Right lung (tissue), 5 donors: ENCODE results near the gene NFATC1. TPM values are rescaled to one million over a fixed set of nuclear protein-coding genes. Genes with fewer than 3 reads are reported as not detected.
"Not testable (repeated sequence)": the region's sequence is repeated elsewhere in the genome, so short reads cannot be mapped to it uniquely, and the experiment has no call there.

Experiments used
- DNase-seq, 2 donors: peaks; one replicate each; pipeline ENCODE4 v3.0.0-alpha.2; 2013
- polyA plus RNA-seq, 5 donors: library from polyadenylated mRNA; unstranded; fragments of 120-200 nt; gene quantifications; one replicate each; pipeline versions ENCODE4 v1.2.1 to v1.2.3, GENCODE V29; 2013; ENCODE audit warnings: inconsistent platforms in 1 of 5, low replicate concordance in 1 of 5; ENCODE audit not compliant: insufficient read length in 5 of 5, insufficient read depth in 1 of 5

NFATC1 gene
- polyA plus RNA-seq, 5 donors: 5.6 to 8.0 (median 6.9) TPM

- no peak for DNase-seq
Measured at GRCh38 chr18:79472176-79472575, 76.4 kb downstream of the NFATC1 start.

GRCh38 chr18:79472946-79473345 is 77.2 kb downstream of the NFATC1 start:
- no peak for DNase-seq

DNA sequence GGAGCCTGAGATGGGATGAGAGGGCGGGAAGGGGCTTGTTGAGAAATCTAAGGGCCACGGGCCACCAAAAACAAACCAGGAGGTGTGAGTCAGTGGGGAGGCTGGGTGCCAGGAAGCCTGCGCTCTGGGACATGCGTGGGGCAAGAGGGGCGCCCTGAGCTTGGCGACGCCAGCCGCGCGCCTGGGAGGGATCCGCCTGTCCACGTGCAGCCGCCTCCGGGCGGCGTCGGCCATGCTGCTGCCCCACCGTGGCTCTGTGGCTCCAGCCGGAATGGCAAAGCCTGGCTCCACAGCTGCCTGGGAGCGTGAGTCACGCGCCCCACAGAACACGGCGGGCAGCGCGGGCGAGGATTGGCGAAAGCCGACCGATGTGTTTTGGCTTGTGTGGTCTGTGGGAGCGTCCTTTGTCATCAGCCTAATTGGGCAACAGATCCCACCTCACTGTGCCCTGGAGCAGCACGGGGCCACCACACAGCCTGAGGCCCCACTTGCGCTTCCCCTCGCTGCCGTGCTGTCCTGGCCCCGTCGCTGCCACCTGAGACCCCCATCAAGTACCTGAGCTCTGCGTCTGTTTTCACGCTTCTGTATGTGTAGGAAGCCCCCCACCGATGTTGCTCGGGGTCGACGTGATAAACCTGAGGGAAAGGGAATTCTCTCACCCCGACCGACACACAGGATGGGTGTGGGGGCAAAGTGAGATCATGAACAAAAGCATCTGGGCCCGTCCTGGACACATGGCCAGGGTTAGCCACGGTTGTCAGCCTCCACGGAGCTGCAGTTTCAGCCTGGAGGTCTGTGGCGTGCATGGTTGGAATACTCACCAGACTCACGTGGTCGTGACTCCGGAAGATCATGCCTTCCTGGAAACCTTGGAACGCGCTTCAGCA is 80.5 kb downstream of the NFATC1 start:
- DNase-seq: no peak

- no peak for DNase-seq
Measured at GRCh38 chr18:79476918-79477571, 81.3 kb downstream of the NFATC1 start.

DNA sequence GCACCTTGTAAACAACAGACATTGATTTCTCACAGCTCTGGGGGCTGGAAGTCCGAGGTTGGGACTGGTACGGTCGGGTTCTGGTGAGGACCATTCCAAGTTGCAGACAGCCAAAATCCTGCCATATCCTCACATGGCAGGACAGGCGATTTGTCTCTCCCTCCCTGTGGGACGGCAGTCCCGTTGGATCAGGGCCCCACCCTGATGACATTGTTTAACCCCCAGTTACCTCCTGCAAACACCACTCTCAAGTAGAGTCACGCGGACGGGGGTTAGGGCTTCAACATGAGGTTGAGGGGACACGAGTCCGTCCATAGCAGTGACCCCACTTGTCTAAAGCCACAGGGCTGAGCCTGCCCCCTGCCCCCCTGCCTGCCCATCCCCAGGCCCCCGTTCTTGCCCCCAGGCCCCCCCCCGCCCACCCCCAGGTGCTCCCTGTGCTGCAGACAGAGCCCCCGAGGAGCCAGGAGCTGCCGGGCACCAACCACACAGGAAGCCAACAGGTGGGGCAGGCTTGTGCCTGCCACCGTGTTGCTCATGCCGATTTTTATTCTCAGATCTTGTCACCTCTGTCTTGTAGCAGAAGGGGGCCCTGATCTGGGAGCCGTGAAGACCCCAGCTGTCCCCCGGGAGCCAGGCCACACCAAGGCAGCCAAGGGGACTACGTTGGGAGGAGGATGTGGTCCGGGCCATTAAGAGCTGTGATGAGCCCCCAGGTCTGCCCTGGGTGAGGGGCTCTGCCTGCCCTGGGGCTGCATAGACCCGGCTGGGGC is 82.2 kb downstream of the NFATC1 start:
- no peak for DNase-seq

- no peak for DNase-seq
Measured at GRCh38 chr18:79478484-79479115, 82.9 kb downstream of the NFATC1 start.

GRCh38 chr18:79479116-79479760 is 83.5 kb downstream of the NFATC1 start:
- DNase-seq: no peak

- DNase-seq: no peak
Measured at GRCh38 chr18:79479761-79480161, 84.0 kb downstream of the NFATC1 start.

DNA sequence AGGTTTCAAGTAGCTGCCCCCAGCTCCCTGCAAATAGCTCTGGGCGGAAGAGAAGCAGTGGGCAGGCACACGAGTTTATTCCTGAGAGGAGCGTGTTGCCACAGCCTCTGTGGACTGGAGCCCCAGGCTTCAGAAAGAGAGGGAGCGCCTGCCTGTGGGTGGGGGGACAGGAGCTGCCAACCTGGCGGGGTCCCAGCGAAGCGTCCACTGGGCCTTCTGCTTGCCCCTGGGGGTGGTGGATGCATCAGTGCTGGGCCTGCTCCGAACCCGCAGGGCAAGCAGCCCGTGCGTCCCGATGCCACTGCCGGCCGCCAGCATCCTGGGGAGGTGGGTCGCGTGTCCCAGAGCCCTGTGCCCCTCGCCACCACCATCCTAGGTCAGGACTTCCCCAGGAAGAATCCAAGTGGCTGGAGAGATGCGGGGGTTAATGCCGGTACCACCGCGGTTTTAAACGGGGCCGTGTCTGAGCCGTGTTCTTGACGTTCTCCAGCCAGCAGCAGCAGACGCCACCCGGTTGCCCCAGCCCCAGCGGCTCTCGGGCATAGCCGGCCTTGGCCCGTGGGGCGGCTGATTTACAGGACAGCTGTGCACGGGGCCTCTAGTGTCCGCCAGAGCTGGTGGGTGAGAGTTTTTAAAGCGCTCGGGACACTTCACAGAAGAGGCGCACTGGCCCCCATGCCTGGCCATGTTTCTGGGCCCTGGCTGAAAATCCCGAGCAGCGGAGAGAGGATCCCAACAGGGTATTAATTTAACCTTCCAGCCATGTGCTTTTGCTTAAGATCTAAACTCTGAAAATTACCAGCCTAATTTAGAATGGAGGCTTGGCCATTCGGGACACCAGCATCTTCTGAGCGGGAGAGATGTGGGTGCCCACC is 84.7 kb downstream of the NFATC1 start:
- no peak for DNase-seq

DNA sequence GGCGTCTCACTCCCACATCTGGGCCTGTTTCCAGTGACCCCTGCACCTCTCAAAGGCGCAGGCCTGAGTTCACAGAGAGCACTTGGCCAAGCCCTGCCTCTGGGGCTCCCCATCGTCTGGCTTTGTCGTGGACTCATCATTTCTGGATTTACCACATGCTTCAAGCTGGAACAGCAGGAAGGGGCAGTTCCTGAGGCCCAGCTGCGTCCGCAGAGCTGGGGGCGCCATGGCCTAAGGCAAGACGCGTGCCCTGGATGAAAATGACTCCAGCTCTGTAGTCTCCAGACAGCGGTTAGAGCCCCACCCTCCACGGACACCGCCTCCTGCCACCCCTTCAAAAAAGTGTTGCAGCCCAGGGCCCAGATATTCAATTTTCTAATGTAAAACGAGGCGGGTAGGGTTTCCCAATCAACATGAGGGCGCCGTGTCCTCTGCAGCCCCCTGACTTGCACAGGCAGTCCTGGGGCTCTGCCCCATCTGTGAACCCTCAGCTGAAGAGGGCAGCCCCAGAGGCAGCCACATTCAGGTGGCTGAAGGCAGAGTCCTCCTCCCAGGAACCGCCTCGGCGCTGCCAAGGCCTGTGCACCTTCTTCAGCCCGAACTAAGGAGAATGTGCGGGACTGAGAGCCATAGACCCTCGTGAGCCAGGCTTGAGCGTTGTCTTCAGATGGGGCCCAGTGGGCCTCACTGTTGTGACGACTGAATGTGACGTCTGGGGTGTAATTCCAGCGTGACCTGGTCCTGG is 85.5 kb downstream of the NFATC1 start:
- DNase-seq: no peak

DNA sequence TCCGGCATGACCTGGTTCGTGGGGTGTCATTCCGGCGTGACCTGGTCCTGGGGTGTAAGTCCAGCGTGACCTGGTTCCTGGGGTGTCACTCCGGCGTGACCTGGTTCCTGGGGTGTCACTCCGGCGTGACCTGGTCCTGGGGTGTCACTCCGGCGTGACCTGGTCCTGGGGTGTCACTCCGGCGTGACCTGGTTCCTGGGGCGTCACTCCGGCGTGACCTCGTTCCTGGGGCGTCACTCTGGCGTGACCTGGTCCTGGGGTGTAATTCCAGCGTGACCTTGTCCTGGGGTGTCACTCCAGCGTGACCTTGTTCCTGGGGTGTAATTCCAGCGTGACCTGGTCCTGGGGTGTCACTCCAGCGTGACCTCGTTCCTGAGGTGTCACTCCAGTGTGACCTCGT is 87.7 kb downstream of the NFATC1 start:
- not testable (repeated sequence) for DNase-seq

- no peak for DNase-seq
Measured at GRCh38 chr18:79483971-79484491, 88.3 kb downstream of the NFATC1 start.

DNA sequence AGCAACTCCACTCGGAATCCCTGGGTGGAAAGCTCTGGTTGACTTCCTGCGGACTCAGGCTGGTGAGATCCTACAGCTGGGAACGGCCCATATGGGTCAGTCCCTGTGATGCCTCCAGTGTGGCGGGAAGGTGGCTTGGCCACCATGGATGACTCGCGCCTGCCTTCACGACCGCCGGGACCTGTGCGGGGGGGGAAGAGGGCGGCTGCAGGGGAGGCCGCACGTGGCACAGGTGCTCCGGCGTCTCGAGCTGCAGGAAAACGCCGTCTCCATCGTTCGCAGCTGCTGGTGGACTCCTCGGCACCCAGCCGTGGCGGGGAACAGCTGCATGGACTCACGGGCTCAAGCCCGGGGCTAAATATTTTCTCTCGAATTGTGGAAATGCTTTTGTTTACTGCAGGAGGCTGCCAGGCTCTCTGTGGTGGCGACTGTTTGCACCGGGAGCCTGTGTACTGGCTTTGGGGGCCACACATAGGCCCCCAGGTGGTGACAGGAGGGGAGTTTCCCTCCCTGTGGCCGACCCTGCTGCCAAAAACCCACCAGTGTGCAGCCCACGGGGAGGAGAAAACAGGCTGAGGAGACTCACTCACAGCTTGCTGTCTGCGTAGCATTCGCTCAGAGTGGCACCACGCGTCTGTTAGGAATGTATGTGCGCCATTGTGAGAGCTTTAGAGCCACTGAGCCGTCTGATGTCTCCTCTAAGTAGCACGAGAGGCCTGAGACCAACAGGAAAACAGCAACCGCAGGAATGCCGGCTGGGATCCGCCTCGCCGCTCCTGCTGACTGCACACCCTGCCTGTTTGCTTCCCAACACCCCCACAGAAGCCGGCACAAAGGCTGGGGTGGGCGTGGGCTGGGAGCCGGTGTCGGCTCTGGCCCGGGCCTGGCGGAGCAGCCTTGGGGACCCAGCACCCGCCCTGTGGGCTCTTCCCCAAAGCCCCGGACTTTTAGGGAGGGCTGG is 89.2 kb downstream of the NFATC1 start:
- peak in 1 of 2 donors; percentile 25 for DNase-seq

GRCh38 chr18:79485788-79486355 is 90.1 kb downstream of the NFATC1 start:
- no peak for DNase-seq

DNA sequence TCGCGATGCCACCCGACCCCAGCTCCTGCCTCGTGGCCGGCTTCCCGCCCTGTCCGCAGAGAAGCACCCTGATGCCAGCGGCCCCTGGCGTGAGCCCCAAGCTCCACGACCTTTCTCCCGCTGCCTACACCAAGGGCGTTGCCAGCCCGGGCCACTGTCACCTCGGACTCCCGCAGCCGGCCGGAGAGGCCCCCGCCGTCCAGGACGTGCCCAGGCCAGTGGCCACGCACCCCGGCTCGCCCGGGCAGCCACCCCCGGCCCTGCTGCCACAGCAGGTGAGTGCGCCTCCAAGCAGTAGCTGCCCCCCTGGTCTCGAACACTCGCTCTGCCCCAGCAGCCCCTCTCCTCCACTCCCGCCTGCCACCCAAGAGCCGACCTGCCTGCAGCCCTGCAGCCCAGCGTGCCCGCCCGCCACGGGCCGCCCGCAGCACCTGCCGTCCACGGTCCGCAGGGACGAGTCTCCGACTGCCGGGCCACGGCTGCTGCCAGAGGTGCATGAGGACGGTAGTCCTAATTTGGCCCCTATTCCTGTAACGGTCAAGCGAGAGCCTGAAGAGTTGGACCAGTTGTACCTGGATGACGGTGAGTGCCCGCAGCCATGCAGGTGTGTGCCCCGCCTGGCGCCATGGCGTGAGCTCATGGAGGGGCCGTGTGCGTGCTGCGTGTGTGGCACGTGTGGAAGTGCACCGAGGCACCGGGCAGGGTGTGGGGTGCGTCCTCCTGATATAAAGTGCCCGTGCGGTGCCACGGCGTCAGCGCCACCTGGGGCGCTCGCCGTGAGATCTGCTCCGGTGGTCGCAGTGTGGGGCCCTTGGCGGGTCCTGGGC is 90.8 kb downstream of the NFATC1 start:
- no peak for DNase-seq

- DNase-seq: no peak
Measured at GRCh38 chr18:79487183-79487800, 91.6 kb downstream of the NFATC1 start.
